ENCODE results near the gene MPST.

Gene MPST

GRCh38 chr22:37001826-37002225, 17.7 kb upstream of the MPST start:
- no peak for FAIRE-seq

GRCh38 chr22:37002633-37003032, 16.9 kb upstream of the MPST start:
- FAIRE-seq = no peak

- FAIRE-seq = no peak
Measured at GRCh38 chr22:37007651-37008050, 11.9 kb upstream of the MPST start.

- no peak for FAIRE-seq
Measured at GRCh38 chr22:37008365-37008764, 11.2 kb upstream of the MPST start.

- FAIRE-seq = no peak
Measured at GRCh38 chr22:37009490-37009889, 10.1 kb upstream of the MPST start.

GRCh38 chr22:37010174-37010573, 9.4 kb upstream of the MPST start:
- no peak for FAIRE-seq

GRCh38 chr22:37010976-37011375, 8.6 kb upstream of the MPST start:
- no peak for FAIRE-seq

GRCh38 chr22:37011472-37011871, 8.1 kb upstream of the MPST start:
- no peak for FAIRE-seq

- no peak for FAIRE-seq
Measured at GRCh38 chr22:37012262-37012904, 7.2 kb upstream of the MPST start.

GRCh38 chr22:37012956-37013355, 6.6 kb upstream of the MPST start:
- FAIRE-seq = no peak

- FAIRE-seq = no peak
Measured at GRCh38 chr22:37014415-37014806, 5.1 kb upstream of the MPST start.

- FAIRE-seq = no peak
Measured at GRCh38 chr22:37014835-37015586, 4.5 kb upstream of the MPST start.

- FAIRE-seq = no peak
Measured at GRCh38 chr22:37015587-37015878, 4.0 kb upstream of the MPST start.

GRCh38 chr22:37016134-37016910, 3.2 kb upstream of the MPST start:
- FAIRE-seq = no peak

GRCh38 chr22:37017356-37017755, 2.2 kb upstream of the MPST start:
- no peak for FAIRE-seq

- no peak for FAIRE-seq
Measured at GRCh38 chr22:37018086-37018814, 1.3 kb upstream of the MPST start.

GRCh38 chr22:37018815-37019308, 680 bp upstream of the MPST start:
- FAIRE-seq = no peak

- no peak for FAIRE-seq
Measured at GRCh38 chr22:37020192-37020479, 594 bp downstream of the MPST start.

GRCh38 chr22:37021041-37021440, 1.5 kb downstream of the MPST start:
- FAIRE-seq = no peak

- FAIRE-seq = no peak
Measured at GRCh38 chr22:37021710-37022482, 2.4 kb downstream of the MPST start.

- FAIRE-seq = no peak
Measured at GRCh38 chr22:37022483-37023337, 3.2 kb downstream of the MPST start.
